ENCODE data around the gene EBP. TPM values are rescaled to one million over a fixed set of nuclear protein-coding genes. Genes with fewer than 3 reads are reported as not detected.
"Not testable (repeated sequence)": the region's sequence is repeated elsewhere in the genome, so short reads cannot be mapped to it uniquely, and the experiment has no call there.

EBP gene
- polyA plus RNA-seq, 4 donors = 69.2 to 76.6 (median 73.7) TPM

- DNase-seq (ENCODE audit: low read depth in 4 of 4, low spot score in 2 of 4) = no peak
Observed at GRCh38 chrX:48520976-48521352, 644 bp upstream of the EBP start.

GRCh38 chrX:48522291-48522690, 683 bp downstream of the EBP start:
- DNase-seq (ENCODE audit: low read depth in 4 of 4, low spot score in 2 of 4) = no peak

- DNase-seq (ENCODE audit: low read depth in 4 of 4, low spot score in 2 of 4) = no peak
Observed at GRCh38 chrX:48523682-48524081, 2.1 kb downstream of the EBP start.

- not testable (repeated sequence) for DNase-seq (ENCODE audit: low read depth in 4 of 4, low spot score in 2 of 4)
Observed at GRCh38 chrX:48525853-48526252, 4.2 kb downstream of the EBP start.

- no peak for DNase-seq (ENCODE audit: low read depth in 4 of 4, low spot score in 2 of 4)
Observed at GRCh38 chrX:48530736-48531135, 9.1 kb downstream of the EBP start.

- no peak for DNase-seq (ENCODE audit: low read depth in 4 of 4, low spot score in 2 of 4)
Observed at GRCh38 chrX:48531358-48531959, 9.9 kb downstream of the EBP start.

DNA sequence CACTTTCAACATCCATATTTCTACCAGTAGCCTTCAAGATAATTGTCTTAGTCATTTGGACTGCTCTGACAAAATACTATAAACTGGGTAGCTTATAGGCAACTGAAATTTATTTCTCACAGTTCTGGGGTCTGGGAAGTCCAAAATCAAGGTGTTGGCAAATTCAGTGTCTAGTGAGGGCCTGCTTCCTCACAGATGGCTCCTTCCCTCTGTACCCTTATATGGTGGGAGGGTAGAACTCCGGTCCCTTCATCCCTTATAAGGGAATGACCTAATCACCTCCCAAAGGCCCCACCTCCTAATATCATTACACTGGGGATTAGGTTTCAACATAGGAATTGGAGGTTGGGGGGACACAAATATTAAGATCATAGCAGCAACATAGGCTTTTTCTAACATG, 10.6 kb downstream of the EBP start:
- no peak for DNase-seq (ENCODE audit: low read depth in 4 of 4, low spot score in 2 of 4)

GRCh38 chrX:48533165-48533564, 11.6 kb downstream of the EBP start:
- no peak for DNase-seq (ENCODE audit: low read depth in 4 of 4, low spot score in 2 of 4)

DNA sequence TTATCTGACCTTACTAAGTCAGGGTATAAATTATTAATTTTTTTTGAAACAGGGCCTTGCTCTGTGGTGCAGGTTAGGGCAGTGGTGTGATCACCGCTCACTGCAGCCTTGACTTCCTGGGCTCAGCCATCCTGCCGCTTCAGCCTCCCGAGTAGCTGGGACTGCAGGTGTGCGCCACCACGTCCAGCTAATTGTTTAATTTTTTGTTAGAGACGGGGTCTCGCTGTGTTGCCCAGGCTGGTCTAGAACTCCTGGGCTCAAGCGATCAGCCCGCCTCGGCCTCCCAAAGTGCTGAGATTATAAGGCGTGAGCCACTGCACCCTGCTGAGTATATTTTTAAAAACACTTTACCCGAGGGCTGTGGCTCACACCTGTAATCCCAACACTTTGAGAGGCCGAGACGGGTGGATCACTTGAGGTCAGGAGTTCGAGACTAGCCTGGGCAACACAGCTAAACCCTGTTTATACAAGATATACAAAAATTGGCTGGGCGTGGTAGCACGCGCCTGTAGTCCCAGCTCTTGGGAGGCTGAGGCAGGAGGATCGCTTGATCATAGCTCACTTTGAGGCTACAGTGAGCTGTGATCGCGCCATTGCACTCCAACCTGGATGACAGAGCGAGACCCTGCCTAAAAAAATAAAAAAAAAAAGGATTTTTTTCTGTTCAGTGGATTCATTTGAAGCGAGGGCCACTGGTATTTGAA, 17.2 kb downstream of the EBP start:
- no peak for DNase-seq (ENCODE audit: low read depth in 4 of 4, low spot score in 2 of 4)

DNA sequence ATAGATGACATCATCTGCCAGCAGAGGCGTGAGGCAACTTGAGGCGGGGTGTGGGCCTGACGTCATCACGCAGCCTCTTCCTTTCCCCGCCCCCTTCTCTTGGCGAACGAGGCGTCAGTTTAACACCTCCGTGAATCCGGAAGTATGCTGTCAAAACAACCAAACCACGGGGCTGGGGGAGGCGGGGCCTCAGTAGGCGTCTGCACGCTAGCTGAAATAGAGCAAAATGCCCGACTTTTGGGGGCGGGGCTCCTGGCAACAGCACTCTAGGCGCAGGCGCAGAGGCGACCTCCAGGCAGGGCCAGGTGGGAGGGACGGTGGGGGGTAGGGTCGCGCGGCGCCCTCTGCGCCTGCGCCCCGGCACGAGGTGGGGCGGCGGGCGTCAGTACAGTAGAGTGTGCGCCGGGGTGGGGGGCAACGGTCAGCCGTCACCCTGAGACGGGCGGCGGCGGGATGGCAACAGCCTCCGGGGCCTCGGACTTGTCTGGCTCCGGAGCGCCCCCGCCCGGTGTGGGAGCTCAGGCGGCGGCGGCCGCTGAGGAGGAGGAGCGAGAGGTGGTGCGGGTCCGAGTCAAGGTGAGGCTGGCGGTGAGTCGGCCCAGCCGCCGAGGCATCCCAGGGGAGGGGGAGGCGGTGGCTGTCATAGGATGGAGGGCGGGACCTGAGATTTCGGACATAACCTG, 17.9 kb downstream of the EBP start, which contains the start of gene TBC1D25:
Gene TBC1D25, plus strand, starts transcription at position 370 of the 683 bp plus-strand sequence. Its CDS starts 84 bp downstream, at position 454.
- DNase-seq (ENCODE audit: low read depth in 4 of 4, low spot score in 2 of 4) = peak; percentile 59 to 89 (median 86)

DNA sequence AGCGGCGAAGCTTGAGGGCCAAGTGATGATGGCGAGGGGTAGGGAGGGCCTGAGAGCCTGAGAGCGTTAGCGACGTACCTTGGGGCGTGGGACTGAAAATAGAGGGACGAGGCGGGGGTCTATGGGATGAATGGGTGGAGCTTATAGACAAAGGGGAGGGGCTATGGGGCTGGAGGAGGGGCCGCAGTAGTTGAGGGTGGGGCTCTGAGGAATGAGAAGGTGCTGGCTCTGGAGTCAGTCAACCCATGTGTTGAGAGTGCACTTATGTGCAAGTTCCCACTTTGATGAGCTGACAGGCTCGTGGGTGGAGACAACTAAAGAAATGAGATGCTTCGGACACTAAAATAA, 18.4 kb downstream of the EBP start:
- DNase-seq (ENCODE audit: low read depth in 4 of 4, low spot score in 2 of 4) = peak in 1 of 4 donors; percentile 7

GRCh38 chrX:48540480-48540879, 18.9 kb downstream of the EBP start:
- DNase-seq (ENCODE audit: low read depth in 4 of 4, low spot score in 2 of 4) = no peak

DNA sequence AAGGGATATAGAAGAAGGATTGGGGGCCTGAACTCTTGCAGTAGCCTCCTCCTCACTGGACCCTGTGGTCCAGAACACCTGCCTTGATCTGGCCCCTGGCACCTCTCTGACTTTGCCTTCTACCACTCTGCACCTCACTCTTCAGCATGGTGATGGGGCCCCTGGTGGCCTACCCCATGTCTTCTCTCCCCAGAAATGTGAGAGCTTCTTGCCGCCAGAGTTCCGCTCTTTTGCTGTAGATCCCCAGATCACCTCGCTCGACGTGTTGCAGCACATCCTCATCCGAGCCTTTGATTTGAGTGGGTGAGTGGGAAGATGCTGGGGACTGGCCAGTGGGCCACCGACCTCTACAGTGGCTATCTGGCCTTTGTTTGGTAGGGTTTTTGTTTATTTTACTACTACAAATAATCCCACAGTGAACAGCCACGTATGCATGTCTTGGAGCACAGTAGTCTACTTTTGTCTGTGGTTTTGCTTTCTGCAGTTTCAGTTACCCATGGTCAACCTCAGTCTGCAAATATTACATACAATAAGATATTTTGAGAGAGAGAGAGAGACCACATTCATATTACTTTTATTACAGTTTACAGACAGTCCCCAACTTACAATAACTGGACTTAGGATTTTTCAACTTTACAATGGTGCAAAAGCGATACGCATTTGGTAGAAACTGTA, 19.7 kb downstream of the EBP start:
- DNase-seq (ENCODE audit: low read depth in 4 of 4, low spot score in 2 of 4) = no peak

DNA sequence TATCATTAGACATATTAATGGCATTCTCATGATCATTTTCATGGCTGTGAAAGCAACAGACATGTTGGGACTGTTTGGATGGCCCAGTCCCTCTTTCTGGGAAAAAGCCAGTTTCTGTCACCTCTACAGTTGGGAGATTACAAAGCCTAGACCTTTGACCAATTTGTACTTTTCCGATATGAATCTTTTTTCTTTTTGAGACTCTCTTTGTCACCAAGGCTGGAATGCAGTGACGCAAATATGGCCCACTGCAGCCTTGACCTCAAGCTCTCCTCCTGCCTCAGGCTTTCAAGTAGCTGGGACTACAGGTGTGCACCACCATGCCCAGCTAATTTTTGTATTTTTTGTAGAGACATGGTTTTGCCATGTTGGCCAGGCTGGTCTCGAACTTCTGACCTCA, 27.3 kb downstream of the EBP start:
- DNase-seq (ENCODE audit: low read depth in 4 of 4, low spot score in 2 of 4) = no peak

DNA sequence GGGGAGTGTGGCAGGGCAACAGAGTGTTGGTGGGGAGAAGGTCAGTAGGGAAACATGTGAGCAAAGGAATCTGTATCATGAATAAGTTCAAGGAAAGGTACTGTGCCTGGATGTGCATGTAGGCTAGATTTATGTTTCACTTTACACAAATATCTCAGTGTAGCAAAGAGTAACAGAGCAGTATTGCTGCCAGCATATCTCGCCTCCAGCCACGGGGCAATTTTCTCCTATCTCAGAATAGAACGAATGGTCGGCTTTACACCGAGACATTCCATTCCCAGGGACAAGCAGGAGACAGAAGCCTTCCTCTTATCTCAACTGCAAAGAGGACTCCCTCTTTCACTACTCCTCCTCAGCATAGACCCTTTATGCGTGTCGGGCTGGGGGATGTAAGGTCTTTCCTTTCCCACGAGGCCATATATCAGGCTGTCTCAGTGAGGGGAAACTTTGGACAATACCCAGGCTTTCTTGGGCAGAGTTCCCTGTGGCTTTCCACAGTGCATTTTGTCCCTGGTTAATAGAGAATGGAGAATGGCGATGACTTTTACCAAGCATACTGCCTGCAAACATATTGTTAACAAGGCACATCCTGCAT, 34.2 kb downstream of the EBP start:
- not testable (repeated sequence) for DNase-seq (ENCODE audit: low read depth in 4 of 4, low spot score in 2 of 4)

- no peak for DNase-seq (ENCODE audit: low read depth in 4 of 4, low spot score in 2 of 4)
Observed at GRCh38 chrX:48558271-48558670, 36.7 kb downstream of the EBP start.

DNA sequence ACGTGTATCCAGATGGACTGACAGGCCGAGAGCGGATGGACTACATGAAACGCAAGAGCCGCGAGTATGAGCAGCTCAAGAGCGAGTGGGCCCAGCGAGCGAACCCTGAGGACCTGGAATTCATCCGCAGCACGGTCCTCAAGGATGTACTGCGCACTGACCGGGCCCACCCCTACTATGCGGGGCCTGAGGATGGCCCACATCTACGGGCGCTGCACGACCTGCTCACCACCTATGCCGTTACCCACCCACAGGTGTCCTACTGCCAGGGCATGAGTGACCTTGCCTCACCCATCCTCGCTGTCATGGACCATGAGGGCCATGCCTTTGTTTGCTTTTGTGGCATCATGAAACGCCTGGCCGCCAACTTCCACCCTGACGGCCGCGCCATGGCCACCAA, 38.0 kb downstream of the EBP start:
- DNase-seq (ENCODE audit: low read depth in 4 of 4, low spot score in 2 of 4) = no peak

DNA sequence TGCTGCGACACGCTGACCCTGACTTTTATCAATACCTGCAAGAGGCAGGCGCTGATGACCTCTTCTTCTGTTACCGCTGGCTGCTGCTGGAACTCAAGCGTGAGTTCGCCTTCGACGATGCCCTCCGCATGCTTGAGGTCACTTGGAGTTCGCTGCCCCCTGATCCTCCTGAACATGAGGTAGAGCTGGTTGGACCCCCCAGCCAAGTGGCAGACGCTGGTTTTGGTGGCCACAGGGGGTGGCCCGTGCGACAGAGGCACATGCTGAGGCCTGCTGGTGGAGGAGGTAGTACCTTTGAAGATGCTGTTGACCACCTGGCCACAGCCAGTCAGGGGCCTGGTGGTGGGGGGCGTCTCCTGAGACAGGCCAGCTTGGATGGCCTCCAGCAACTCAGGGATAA, 38.4 kb downstream of the EBP start:
- no peak for DNase-seq (ENCODE audit: low read depth in 4 of 4, low spot score in 2 of 4)

GRCh38 chrX:48560681-48561080, 39.1 kb downstream of the EBP start:
- no peak for DNase-seq (ENCODE audit: low read depth in 4 of 4, low spot score in 2 of 4)

DNA sequence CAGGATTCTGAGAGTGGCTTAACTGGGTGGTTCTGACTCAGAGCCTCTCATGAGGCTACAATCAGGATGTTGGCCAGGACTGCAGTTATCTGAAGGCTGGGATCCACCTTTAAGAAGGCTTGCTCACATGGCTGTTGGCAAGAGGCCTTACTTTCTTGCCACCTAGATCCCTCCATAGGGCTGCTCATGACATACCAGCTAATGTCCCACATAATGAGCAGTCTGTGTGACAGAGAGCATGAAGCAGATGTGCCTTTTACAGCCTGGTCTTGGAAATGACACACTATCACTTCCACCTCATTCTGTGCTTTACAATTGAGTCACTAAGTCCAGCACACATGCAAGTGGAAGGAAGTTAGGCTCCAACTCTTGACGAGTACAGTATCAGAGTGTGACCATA, 48.4 kb downstream of the EBP start:
- no peak for DNase-seq (ENCODE audit: low read depth in 4 of 4, low spot score in 2 of 4)

DNA sequence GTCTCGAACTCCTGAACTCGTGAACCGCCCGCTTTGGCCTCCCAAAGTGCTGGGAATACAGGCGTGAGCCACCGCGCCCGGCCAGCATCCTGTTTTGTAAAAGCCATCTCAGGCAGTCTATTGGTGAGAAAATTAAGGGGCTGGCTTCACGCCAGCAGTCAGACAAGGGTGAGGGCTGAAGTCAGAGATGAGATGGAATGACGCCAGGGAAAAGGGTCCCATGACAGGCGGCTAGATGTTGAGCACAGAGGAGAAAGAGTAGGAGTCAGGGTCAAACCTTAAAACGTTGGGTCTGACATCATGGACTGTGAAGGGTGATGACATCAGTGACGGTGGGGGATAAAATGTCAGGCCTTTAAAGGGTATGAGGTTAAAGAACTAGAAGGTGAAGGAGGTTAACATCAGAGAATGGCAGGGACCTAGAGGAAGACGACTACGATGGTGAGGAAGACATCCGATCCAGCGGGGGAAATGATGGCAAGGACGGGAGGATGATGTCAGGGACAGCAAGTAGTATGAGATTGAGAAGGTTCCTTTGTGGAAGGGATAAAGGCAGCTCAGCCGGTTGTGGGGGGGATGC, 52.2 kb downstream of the EBP start:
- DNase-seq (ENCODE audit: low read depth in 4 of 4, low spot score in 2 of 4) = peak in 3 of 4 donors; percentile 7 to 34 (median 8)
